ENCODE results near the gene NPW.

DNA sequence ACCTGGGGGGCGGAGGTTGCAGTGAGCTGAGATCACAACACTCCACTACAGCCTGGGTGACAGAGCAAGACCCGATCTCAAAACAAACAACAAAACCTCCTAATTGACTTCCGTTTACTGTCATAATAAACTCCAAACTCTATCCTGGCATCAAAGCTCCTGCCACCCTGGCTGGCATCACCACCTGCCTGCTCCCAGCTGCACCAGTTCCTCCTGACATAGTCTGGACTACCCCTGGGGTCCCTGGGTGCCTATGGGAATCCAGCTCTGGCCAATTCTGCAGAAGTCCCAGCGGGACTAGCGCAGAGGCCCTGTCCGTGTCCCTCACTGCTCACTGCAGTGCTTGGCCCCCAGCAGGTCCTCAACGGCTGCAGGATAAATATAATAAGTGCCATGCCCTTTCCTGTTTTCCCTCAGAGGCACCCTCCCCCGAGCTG lies 27.3 kb downstream of the NPW start:
- TF ChIP-seq, protein P1, sequence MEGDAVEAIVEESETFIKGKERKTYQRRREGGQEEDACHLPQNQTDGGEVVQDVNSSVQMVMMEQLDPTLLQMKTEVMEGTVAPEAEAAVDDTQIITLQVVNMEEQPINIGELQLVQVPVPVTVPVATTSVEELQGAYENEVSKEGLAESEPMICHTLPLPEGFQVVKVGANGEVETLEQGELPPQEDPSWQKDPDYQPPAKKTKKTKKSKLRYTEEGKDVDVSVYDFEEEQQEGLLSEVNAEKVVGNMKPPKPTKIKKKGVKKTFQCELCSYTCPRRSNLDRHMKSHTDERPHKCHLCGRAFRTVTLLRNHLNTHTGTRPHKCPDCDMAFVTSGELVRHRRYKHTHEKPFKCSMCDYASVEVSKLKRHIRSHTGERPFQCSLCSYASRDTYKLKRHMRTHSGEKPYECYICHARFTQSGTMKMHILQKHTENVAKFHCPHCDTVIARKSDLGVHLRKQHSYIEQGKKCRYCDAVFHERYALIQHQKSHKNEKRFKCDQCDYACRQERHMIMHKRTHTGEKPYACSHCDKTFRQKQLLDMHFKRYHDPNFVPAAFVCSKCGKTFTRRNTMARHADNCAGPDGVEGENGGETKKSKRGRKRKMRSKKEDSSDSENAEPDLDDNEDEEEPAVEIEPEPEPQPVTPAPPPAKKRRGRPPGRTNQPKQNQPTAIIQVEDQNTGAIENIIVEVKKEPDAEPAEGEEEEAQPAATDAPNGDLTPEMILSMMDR (conservative IDR thresholded peaks at IDR 0.05): no peak
- no peak for TF ChIP-seq ZFX (IDR thresholded peaks at IDR 0.05)
